Esophagus muscularis mucosa (tissue), 4 donors: Measurements from ENCODE around the gene ANTXR1. TPM values are rescaled to one million over a fixed set of nuclear protein-coding genes. Genes with fewer than 3 reads are reported as not detected.

Experiments
- DNase-seq: peaks from one replicate; pipeline ENCODE4 v3.0.0-alpha.2; 2017; ENCODE audit errors: extremely low spot score
- H3K27ac ChIP-seq, 4 donors: fragments of 200-600 bp; sonication (generic); replicated peaks in 1 of 4; 1 replicate in 3 of 4; 2 replicates in 1 of 4; pipeline ENCODE4 v1.5.1; 2016 to 2019; ENCODE audit warnings: mild to moderate bottlenecking in 1 of 4
- H3K27me3 ChIP-seq, 4 donors: fragments of 200-600 bp; sonication (generic); one replicate each; pipeline versions ENCODE4 v1.5.1 to v1.6.0; 2016 to 2019
- H3K36me3 ChIP-seq, 4 donors: fragments of 200-600 bp; sonication (generic); one replicate each; pipeline ENCODE4 v1.5.1; 2016 to 2019
- H3K4me1 ChIP-seq, 4 donors: fragments of 200-600 bp; sonication (generic); one replicate each; pipeline ENCODE4 v1.5.1; 2016 to 2019
- H3K4me3 ChIP-seq, 4 donors: fragments of 200-600 bp; sonication (generic); 1 replicate in 2 of 4; 2 replicates in 2 of 4; pipeline ENCODE4 v1.5.1; 2016 to 2019; ENCODE audit warnings: mild to moderate bottlenecking in 4 of 4, moderate library complexity in 1 of 4
- H3K9me3 ChIP-seq, 4 donors: fragments of 200-600 bp; sonication (generic); 1 replicate in 3 of 4; 2 replicates in 1 of 4; pipeline ENCODE4 v1.5.1; 2016 to 2019
- CTCF ChIP-seq, 3 experiments: fragments of 200-600 bp in 2 of 3; fragments of 450-650 bp in 1 of 3; sonication (generic) in 2 of 3; IDR thresholded peaks; one replicate each; pipeline ENCODE4 v1.5.1; 2017 to 2019; ENCODE audit warnings: antibody characterized with exemption in 3 of 3, mild to moderate bottlenecking in 2 of 3, moderate library complexity in 1 of 3
- EP300 ChIP-seq: sonication (generic); formaldehyde crosslinking; IDR thresholded peaks from one replicate; pipeline ENCODE4 v1.6.1; 2017; ENCODE audit warnings: antibody characterized with exemption
- POLR2A ChIP-seq: fragments of 450-650 bp; IDR thresholded peaks from one replicate; pipeline ENCODE4 v1.6.1; 2017; ENCODE audit warnings: antibody characterized with exemption, moderate library complexity, mild to moderate bottlenecking, low read depth
- POLR2AphosphoS5 ChIP-seq, 2 donors: sonication (generic); formaldehyde crosslinking; IDR thresholded peaks; one replicate each; pipeline ENCODE4 v1.6.1; 2017; ENCODE audit warnings: antibody characterized with exemption in 2 of 2
- WGBS: methylation state at CpG from one replicate; pipeline ENCODE4 v1.1.5; 2018; 5-methylcytosine and 5-hydroxymethylcytosine counted together
- intact Hi-C: fragments of 100-400 bp; cut with DNase I; formaldehyde crosslinking; loops from one replicate; pipeline ENCODE4 v1.15.1; 2023
- total RNA-seq, 4 donors: library from RNA; depleted of rRNA; stranded (reverse); fragments of >200 nt; gene quantifications; one replicate each; pipeline versions ENCODE4 v1.1.0 to v1.2.1, GENCODE V29; 2016

The ANTXR1 gene
- total RNA-seq, 4 donors from 2014 or later = 74.6 to 115 (median 92.1) TPM

- DNase-seq = peak; percentile 78
- WGBS = 27% methylated on average over 5 of the region's 5 CpGs
- TF ChIP-seq EP300 (no peak), POLR2A (no peak), POLR2AphosphoS5 (IDR thresholded peaks at IDR 0.05) (no peak), CTCF (IDR thresholded peaks at IDR 0.05) (peak in 1 of 3 experiments; percentile 5)
- no peaks in the 10 kb centered on the region for H3K36me3 ChIP-seq
- peak overlapping the region in 3 of 4 donors; percentile 7 to 58 (median 45) for H3K27ac ChIP-seq
- H3K27me3 ChIP-seq = no peaks in the 10 kb centered on the region
- intact Hi-C loops = no loop called here
- peak overlapping the region in 3 of 4 donors; percentile 2 to 38 (median 27) for H3K4me3 ChIP-seq
- H3K9me3 ChIP-seq = no peaks in the 10 kb centered on the region
- peaks cover 45 to 95% (median 90%) of the 10 kb centered on the region in 4 donors for H3K4me1 ChIP-seq
Observed at GRCh38 chr2:69017080-69017479, 4.1 kb downstream of the ANTXR1 start.

GRCh38 chr2:69017835-69018234 is 4.9 kb downstream of the ANTXR1 start:
- H3K27me3 ChIP-seq = no peaks in the 10 kb centered on the region
- intact Hi-C loops = no loop called here
- peaks cover 45 to 91% (median 90%) of the 10 kb centered on the region in 4 donors for H3K4me1 ChIP-seq
- no peak for TF ChIP-seq CTCF (IDR thresholded peaks at IDR 0.05)
- no peak for TF ChIP-seq POLR2AphosphoS5 (IDR thresholded peaks at IDR 0.05)
- no peak for TF ChIP-seq EP300
- no peak for TF ChIP-seq POLR2A
- no peaks in the 10 kb centered on the region for H3K9me3 ChIP-seq
- H3K4me3 ChIP-seq = peak overlapping the region in 1 of 4 donors; percentile 2
- 41% methylated on average over 3 of the region's 3 CpGs for WGBS
- H3K36me3 ChIP-seq = no peaks in the 10 kb centered on the region
- DNase-seq = peak; percentile 17
- H3K27ac ChIP-seq = peak overlapping the region in 2 of 4 donors; percentile 45 to 58

GRCh38 chr2:69018678-69019095 is 5.7 kb downstream of the ANTXR1 start:
- H3K27me3 ChIP-seq = no peaks in the 10 kb centered on the region
- H3K9me3 ChIP-seq = no peaks in the 10 kb centered on the region
- no peak overlapping the region for H3K27ac ChIP-seq
- peaks cover 41 to 99% (median 90%) of the 10 kb centered on the region in 4 donors for H3K4me1 ChIP-seq
- H3K4me3 ChIP-seq = no peak overlapping the region
- DNase-seq = peak; percentile 34
- no peaks in the 10 kb centered on the region for H3K36me3 ChIP-seq
- TF ChIP-seq EP300 (no peak), POLR2AphosphoS5 (IDR thresholded peaks at IDR 0.05) (no peak), POLR2A (no peak), CTCF (IDR thresholded peaks at IDR 0.05) (no peak)
- intact Hi-C loops = no loop called here
- WGBS = 73% methylated on average over 4 of the region's 4 CpGs

- Histone ChIP-seq H3K4me3 (no peak overlapping the region), H3K4me1 (peaks cover 31 to 88% (median 76%) of the 10 kb centered on the region in 4 donors)
- no peak for TF ChIP-seq CTCF (IDR thresholded peaks at IDR 0.05)
- TF ChIP-seq EP300 = no peak
- TF ChIP-seq POLR2AphosphoS5 (IDR thresholded peaks at IDR 0.05) = no peak
- TF ChIP-seq POLR2A = no peak
Observed at GRCh38 chr2:69020496-69021426, 7.8 kb downstream of the ANTXR1 start.

More at GRCh38 chr2:69020496-69021426, 7.8 kb downstream of the ANTXR1 start:
- 42% methylated on average over 8 of the region's 8 CpGs for WGBS
- Histone ChIP-seq H3K36me3 (no peaks in the 10 kb centered on the region), H3K27ac (no peak overlapping the region), H3K9me3 (no peaks in the 10 kb centered on the region), H3K27me3 (no peaks in the 10 kb centered on the region)
- peak; percentile 42 for DNase-seq
- intact Hi-C loops = loop anchor here (5.0 kb wide), 1 partner anchor 97 kb away; no protein-coding TSS in a partner anchor
